IMR-90 (cell line): ENCODE measurements around the gene KYAT1.
"Not testable (repeated sequence)": the region's sequence is repeated elsewhere in the genome, so short reads cannot be mapped to it uniquely, and the experiment has no call there.

Experiments used
- BHLHE40 ChIP-seq: fragments of 150-350 bp; IDR thresholded peaks from 2 replicates; pipeline ENCODE4 v1.6.1; 2016; ENCODE audit warnings: mild to moderate bottlenecking, low read depth, low read length
- CEBPB ChIP-seq: IDR thresholded peaks from 2 replicates; pipeline ENCODE4 v1.6.1; 2012; ENCODE audit warnings: low read depth, low read length, improper control_type of control experiment
- CHD1 ChIP-seq: IDR thresholded peaks from 2 replicates; pipeline ENCODE4 v1.6.1; 2012; ENCODE audit warnings: low read depth, low read length, improper control_type of control experiment
- CTCF ChIP-seq: conservative IDR thresholded peaks from 2 replicates; pipeline ENCODE4 v1.5.1; 2012; ENCODE audit warnings: mild to moderate bottlenecking, low read depth, low read length, improper control_type of control experiment
- MAFK ChIP-seq: IDR thresholded peaks from 2 replicates; pipeline ENCODE4 v1.6.1; 2012; ENCODE audit warnings: low read depth, low read length, improper control_type of control experiment
- MXI1 ChIP-seq: IDR thresholded peaks from 2 replicates; pipeline ENCODE4 v1.6.1; 2012; ENCODE audit warnings: low read depth, mild to moderate bottlenecking, low read length, moderate library complexity, borderline replicate concordance
- POLR2A ChIP-seq: IDR thresholded peaks from 2 replicates; pipeline ENCODE4 v1.6.1; 2012; ENCODE audit warnings: mild to moderate bottlenecking, low read depth, low read length
- RAD21 ChIP-seq: IDR thresholded peaks from 2 replicates; pipeline ENCODE4 v1.6.1; 2012; ENCODE audit warnings: low read length, improper control_type of control experiment
- RFX5 ChIP-seq: IDR thresholded peaks from 2 replicates; pipeline ENCODE4 v1.8.0; 2012; ENCODE audit warnings: low read depth, mild to moderate bottlenecking, low read length, moderate library complexity
- SMC3 ChIP-seq: fragments of 150-350 bp; IDR thresholded peaks from 2 replicates; pipeline ENCODE4 v1.6.1; 2016; ENCODE audit warnings: low read depth, mild to moderate bottlenecking, antibody characterized with exemption, low read length, moderate library complexity
- USF2 ChIP-seq: fragments of 150-350 bp; IDR thresholded peaks from 2 replicates; pipeline ENCODE4 v1.6.1; 2017; ENCODE audit warnings: mild to moderate bottlenecking, antibody characterized with exemption, low read length, low read depth
- TF ChIP-seq, protein P1 (sequence below): fragments of 150-350 bp; IDR thresholded peaks from 2 replicates; pipeline ENCODE4 v1.6.1; 2016; ENCODE audit warnings: low read depth, mild to moderate bottlenecking, low read length, moderate library complexity, borderline replicate concordance

DNA sequence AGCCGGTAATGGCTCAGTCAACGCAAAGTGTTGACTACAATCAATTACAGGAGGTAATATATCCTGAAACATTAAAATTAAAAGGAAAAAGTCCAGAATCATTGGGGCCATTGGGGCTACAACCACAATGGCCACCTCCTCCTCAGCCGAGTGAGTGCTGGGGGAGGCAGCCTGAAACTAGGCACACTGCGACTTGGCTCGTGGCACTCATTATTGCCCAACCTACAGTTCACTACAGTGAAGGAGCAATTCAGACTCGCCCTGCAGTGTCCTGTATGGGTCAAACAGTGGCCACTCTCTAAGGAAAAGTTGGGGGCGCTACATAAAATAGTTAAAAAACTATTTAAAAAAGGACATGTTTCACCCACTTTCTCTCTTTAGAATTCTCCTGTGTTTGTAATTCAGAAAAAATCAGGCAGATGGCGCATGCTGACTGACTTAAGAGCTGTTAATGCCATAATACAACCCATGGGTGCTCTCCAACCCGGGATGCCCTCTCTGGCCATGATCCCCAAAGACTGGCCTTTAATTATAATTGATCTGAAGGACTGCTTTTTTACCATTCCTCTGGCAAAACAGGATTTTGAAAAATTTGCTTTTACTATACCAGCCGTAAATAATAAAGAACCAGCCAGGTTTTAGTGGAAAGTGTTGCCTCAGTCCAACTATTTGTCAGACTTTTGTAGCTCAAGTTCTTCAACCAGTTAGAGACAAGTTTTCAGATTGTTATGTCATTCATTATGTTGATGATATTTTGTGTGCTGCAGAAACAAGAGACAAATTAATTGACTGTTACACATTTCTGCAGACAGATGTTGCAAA lies 29.8 kb downstream of the KYAT1 start:
- TF ChIP-seq POLR2A, CHD1, USF2, MXI1, BHLHE40, CEBPB, MAFK, RFX5: not testable (repeated sequence)
- peak; percentile 53 for TF ChIP-seq CTCF
- TF ChIP-seq, protein P1, sequence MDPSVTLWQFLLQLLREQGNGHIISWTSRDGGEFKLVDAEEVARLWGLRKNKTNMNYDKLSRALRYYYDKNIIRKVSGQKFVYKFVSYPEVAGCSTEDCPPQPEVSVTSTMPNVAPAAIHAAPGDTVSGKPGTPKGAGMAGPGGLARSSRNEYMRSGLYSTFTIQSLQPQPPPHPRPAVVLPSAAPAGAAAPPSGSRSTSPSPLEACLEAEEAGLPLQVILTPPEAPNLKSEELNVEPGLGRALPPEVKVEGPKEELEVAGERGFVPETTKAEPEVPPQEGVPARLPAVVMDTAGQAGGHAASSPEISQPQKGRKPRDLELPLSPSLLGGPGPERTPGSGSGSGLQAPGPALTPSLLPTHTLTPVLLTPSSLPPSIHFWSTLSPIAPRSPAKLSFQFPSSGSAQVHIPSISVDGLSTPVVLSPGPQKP = not testable (repeated sequence)
- peak; percentile 32; the same call in 1 of the 2 replicates for TF ChIP-seq SMC3
- TF ChIP-seq RAD21 = peak; percentile 55
